HG03457 (cell line): ENCODE results near the gene KCNJ12.
"Not testable (repeated sequence)": the region's sequence is repeated elsewhere in the genome, so short reads cannot be mapped to it uniquely, and the experiment has no call there.

Source experiments
- ATAC-seq: cut with Tn5 transposase; IDR thresholded peaks from one replicate; pipeline ENCODE4 v1.9.1; 2021; ENCODE audit warnings: moderate number of reproducible peaks; ENCODE audit not compliant: unreplicated experiment

KCNJ12 gene

DNA sequence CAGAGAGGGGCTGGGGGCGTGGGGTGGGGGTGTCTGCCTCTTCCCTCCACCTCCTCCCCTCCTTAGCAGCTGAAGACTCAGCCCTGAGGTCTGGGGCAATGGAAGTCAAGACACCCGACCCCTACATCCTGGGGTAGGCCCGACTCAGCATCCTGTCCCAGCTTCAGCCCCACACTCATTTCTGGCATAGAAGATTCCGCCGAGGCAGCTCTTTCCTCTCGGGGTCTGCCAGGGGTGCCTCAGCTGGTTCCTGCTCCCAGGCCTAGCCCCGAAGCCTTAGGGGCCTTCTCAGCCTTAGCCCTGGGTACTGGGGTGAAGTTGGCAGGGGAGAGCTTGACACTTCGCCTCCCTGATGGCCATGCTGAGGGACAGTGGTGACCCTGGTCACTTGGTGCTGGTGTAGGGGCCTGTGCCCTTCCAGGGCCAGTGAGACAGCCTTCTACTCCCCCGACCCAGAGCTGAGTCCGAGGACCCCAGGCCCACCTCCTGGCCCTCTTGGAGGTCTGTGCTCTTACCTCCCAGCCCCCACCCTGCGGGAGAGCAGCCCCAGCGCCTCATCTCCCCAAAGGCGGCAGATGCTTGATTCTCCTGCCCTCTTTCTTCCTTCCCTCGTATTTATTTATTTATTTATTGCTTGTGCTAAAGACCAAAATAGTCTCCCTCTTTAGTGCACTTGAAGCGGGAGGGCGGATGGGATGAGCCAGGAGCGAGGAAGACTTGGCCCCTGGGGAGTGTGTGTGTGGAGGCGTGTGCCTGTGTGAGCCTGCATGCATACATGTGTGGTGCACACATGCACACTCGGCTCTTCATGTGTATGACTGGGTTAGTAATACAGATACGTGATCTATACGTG lies 42.5 kb downstream of the KCNJ12 start:
- no peak for ATAC-seq

- ATAC-seq: no peak
These were observed 43.4 kb downstream of the KCNJ12 start for GRCh38 chr17:21419299-21420239.

GRCh38 chr17:21420503-21421090 lies 44.4 kb downstream of the KCNJ12 start:
- ATAC-seq: not testable (repeated sequence)

DNA sequence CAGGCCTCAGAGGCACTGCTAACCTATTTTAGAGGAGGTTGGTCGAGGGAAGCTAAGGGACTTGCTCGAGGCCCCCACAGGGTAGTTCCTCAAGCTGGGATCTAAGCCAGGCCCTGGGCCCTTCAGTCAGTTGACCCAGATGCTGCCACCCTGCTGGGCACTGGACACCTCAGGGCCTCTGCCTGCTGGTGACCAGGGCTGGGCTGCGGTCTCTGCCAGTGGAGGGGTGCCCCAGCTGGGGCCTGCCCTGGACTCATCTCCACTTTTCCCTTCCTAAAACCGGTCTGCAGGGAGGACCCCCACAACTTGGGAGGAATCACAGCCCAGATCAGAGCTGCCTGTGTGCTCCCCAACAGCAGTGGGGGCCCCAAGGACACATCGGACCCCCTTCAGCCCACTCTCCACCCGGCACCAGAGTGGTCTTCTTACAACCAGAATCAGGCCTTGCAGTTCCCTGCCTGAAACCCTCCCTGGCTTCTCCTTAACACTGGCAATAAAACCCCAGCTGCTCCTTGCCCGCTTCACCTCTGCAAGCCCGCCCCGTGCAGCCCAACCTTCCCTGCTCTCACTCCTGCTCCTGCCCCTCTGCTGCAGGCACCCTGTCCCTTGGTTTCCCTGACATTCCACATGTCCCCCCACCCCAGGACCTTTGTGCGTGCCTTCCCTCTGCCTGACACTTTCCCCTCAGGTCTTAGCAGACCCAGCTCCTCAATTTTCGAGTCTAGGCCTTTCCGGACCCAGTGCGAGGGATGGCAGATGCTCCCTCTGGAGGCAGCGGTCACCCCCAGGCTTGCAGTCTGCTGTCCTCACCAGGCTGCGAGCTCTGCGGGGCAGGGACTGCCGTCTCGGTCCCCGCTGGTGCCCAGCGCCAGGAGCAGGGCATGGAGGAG lies 45.5 kb downstream of the KCNJ12 start:
- ATAC-seq: not testable (repeated sequence)

DNA sequence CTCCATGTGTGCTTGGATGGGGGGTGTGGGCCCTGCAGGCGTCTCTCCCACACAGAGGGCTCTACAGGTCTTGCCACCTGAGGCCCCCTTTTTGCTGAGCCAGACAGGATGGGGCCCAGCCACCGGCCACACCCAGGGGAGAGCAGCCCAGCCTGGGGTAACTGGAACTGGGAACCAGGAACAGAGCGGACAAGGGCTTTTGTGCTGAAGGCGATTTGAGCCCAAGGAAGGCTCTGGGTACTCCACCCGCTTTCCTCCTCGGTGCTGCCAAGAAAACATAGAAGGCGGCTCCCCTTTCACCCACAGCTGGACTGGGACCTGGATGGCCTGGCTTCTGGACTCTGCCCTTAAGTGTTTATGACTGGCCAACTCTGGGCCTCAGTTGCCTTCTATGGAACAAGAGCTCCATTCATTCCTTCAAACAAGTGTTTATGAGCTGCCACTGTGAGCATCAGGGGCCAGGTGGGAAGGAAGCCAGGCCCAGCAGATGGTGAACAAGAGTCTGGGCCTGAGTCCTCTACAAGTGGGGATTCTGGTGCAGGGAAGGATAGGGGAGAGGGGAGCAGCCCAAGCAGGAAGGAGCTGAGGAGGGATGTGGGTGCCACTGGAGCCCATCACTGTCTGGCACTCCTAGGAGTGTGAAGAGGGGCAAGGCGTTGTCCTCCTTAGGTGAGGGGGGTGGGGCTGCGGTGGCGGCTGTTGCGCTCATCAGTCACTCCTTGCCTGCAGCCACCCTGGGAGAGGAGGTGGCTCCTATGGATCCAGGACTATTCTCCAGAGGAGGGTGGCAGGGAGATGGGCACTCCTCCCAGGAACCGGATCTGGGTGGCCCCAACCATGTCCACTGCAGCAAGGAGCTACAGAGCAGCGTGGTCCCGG lies 46.4 kb downstream of the KCNJ12 start:
- ATAC-seq: not testable (repeated sequence)

GRCh38 chr17:21423190-21423493 lies 47.0 kb downstream of the KCNJ12 start:
- ATAC-seq: not testable (repeated sequence)

DNA sequence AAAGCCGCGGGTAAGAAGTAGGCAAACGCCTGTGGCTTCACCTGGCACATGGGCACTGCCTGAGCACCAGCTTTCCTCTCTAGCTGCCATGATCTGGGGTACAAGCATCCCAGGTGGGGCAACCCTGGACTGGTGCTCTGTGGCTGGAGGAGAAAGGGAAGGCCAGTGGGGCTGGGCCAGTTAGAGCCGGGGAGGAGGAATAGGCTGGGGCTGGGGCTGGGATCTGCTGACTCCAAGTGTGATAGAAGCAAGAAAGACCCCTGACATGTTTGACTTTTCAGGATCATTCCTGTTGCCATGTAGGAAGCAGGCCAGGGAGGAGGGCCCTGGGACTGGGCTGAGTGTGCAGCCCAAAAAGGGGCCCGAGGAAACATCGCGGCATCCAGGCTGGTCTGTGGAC lies 48.5 kb downstream of the KCNJ12 start:
- not testable (repeated sequence) for ATAC-seq

GRCh38 chr17:21425321-21425720 lies 49.2 kb downstream of the KCNJ12 start:
- ATAC-seq: no peak

GRCh38 chr17:21425736-21426135 lies 49.6 kb downstream of the KCNJ12 start:
- no peak for ATAC-seq

DNA sequence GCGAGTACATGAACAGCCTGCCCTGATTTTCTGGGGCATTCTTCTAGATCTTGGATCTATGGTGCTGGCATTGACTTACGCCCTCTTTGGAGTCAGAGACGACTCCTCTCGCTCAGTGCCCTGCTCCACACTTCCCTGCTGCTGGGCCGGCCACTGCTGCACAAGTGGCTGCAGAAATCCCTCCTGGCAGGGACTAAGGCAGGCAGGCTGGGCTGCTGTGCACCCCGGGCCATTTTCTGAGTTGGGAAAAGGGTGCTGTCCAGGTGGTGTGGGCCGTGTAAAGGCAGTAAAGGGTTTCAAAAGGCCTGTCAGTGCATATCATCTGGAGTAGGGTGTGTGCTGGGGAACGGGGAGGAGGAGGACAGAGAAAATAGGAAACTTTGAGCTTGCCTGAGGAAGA lies 50.1 kb downstream of the KCNJ12 start:
- ATAC-seq: not testable (repeated sequence)

- ATAC-seq: not testable (repeated sequence)
These were observed 50.7 kb downstream of the KCNJ12 start for GRCh38 chr17:21426876-21427275.

DNA sequence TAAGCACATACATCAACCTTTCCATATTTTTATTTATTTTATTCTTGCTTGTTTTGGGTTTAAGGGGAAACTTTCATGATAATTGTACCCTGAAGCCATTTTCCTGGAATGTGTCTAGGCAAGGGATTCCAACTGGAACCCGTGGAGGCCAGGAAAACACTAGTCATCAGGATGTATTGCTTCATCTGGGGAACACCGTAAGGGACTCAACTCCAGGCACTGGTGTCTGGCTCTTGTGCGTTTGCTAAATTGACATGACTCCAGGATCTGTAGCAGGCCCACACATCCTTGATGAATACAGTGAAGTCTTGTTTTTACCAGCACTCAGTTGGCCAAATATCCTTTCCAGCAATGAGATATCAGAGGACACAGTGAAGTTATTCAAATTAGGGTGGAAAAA lies 51.6 kb downstream of the KCNJ12 start:
- ATAC-seq: not testable (repeated sequence)

- not testable (repeated sequence) for ATAC-seq
These were observed 52.7 kb downstream of the KCNJ12 start for GRCh38 chr17:21428752-21429424.

GRCh38 chr17:21429921-21430628 lies 53.9 kb downstream of the KCNJ12 start:
- not testable (repeated sequence) for ATAC-seq

DNA sequence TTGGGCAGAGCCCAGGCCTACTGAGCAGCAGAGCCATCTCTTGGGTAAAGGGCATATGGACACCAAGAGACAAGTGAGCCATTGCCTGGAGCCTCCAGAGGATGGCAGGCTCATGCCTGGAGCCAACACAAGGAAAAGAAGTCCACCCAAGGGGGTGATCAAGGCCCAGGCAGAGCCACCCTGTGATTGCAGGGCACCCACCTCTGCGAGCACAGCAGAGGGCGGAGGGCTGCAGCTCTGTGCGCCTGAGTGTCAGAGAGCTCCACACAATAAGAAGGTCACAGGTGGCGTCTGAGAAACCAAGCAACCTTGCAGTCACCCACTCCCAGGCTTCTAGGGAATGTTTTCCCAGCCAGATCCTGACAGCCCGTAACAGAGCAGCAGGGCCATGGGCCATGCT lies 57.8 kb downstream of the KCNJ12 start:
- not testable (repeated sequence) for ATAC-seq

- not testable (repeated sequence) for ATAC-seq
These were observed 58.8 kb downstream of the KCNJ12 start for GRCh38 chr17:21434976-21435375.

GRCh38 chr17:21436481-21436880 lies 60.3 kb downstream of the KCNJ12 start:
- ATAC-seq: not testable (repeated sequence)
